HG03521 (cell line): ENCODE data around the gene SETD1B.

ENCODE experiments used
- ATAC-seq: cut with Tn5 transposase; IDR thresholded peaks from one replicate; pipeline ENCODE4 v1.9.1; 2021; ENCODE audit warnings: mild to moderate bottlenecking, moderate library complexity; ENCODE audit not compliant: unreplicated experiment

SETD1B gene

DNA sequence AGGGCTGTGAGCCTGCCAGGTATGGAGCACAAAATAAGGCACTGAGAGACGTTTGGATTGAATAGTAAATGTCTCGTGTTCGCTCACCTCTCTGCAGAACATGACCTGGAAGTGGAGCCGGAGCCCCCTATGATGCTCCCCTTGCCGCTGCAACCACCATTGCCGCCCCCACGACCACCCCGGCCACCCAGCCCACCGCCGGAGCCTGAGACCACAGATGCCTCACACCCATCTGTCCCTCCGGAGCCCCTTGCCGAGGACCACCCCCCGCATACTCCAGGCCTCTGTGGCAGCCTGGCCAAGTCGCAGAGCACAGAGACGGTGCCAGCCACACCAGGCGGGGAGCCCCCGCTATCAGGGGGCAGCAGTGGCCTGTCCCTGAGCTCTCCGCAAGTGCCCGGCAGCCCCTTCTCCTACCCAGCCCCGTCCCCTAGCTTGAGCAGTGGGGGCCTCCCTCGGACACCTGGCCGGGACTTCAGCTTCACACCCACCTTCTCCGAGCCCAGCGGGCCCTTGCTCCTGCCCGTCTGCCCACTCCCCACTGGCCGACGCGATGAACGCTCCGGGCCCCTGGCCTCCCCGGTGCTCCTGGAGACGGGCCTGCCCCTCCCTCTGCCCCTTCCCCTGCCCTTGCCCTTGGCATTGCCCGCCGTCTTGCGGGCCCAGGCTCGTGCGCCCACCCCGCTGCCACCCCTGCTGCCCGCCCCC lies 18.7 kb downstream of the SETD1B start:
- ATAC-seq, result no peak

DNA sequence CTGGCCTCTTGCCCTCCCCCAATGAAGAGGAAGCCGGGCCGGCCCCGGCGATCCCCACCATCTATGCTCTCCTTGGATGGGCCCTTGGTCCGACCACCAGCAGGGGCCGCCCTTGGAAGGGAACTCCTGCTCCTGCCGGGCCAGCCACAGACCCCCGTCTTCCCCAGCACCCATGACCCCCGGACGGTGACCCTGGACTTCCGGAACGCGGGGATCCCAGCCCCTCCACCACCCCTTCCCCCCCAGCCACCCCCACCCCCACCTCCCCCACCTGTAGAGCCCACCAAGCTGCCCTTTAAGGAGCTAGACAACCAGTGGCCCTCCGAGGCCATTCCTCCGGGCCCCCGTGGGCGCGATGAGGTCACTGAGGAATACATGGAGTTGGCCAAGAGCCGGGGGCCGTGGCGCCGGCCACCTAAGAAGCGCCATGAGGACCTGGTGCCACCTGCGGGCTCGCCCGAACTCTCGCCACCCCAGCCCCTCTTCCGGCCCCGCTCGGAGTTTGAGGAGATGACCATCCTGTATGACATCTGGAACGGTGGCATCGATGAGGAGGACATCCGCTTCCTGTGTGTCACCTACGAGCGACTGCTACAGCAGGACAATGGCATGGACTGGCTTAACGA lies 19.4 kb downstream of the SETD1B start:
- ATAC-seq, result no peak

DNA sequence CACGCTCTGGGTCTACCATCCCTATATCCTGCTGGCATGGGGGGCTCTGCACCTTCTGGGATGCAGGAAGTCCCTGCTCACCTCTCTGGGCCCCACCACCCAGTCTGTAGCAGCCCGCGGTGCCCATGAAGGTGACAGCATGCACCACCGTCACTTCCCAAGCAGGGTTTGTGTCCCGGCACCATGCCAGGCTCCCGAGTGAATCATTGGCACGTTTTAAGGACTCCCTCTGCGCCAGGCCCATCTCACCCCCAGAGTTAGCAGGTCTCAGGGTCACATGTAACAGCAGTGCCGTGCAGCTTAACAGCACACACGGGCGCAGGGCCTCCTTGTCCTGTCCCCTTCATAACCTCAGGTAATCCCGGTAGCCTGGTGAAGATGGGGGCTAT lies 19.9 kb downstream of the SETD1B start:
- ATAC-seq, result no peak

DNA sequence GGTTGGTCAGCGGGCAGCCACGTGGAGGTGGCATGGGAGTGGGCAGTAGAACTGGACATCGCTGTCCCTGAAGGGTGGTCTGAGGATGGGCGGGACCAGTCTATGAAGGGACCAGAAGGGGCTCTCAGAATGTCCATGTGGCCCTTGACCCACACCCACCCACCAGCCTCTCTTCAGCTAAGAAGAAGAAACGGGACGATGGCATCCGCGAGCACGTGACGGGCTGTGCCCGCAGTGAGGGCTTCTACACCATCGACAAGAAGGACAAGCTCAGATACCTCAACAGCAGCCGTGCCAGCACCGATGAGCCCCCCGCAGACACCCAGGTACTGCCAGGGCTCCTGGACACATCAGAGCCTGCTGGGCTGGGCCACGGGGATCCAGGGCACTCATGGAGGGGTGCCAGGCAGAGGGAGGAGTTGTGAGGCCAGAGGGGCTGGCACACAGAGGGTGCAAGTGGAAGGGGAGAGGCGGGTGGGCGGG lies 21.3 kb downstream of the SETD1B start:
- ATAC-seq, result no peak

DNA sequence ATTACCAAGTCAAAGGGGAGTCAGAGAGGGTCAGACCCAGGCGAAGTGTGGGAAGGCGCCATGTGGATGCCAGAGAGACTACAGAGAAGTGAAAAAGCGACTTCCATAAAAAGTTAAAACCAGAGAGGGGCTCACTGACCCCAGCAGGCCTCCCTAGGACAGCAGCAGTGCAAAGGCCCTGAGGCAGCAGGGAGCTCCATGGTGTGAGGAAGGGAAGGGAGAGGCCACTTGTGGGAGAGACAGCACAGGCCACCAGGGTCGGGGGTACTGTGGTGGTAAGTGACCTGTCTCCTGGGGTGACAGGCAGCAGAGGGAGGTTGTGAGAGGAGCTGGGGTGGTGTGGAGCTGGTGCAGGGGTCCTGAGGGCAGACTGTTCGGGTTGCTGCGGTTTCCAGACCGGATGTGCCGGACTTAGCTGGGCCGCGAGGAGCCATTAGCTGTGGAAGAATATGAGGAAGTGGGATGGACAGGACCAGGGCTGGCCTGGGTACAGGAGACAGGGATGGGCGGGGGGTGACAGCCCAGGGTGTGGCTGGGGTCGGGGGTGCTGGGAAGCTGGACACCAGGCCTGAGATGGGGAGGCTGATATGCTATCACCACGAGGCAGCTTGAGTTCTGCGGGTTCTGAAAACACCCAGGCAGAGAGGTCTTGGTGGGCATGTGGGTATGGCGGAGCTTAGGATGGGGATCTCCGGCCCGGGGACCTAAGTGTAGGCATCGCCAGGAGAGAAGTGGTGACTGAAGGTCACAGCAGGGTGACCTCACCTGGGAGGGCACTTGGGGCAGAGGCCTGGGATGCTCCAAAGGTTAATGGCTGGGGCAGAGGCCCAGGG lies 22.7 kb downstream of the SETD1B start:
- no peak for ATAC-seq

DNA sequence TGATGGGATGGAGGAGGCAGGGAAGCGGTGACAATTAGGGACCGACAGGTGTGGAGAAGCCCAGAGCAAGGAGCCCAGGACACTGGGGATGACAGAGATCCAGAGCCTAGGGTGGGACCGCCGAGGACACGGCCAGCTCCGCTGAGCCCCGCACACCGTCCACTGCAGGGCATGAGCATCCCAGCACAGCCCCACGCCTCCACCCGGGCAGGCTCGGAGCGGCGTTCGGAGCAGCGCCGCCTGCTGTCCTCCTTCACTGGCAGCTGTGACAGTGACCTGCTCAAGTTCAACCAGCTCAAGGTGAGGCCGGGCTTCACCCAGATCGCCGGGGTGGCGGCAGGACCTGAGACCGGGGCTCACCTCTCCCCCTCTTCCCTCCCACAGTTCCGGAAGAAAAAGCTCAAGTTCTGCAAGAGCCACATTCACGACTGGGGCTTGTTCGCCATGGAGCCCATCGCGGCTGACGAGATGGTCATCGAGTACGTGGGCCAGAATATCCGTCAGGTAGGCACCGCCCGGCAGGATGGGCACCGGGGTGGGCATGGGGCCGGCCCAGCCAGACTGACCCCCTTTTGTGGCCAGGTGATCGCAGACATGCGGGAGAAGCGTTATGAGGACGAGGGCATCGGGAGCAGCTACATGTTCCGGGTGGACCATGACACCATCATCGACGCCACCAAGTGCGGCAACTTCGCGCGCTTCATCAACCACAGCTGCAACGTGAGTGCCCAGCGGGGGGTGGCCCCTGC lies 23.7 kb downstream of the SETD1B start:
- ATAC-seq, result no peak

DNA sequence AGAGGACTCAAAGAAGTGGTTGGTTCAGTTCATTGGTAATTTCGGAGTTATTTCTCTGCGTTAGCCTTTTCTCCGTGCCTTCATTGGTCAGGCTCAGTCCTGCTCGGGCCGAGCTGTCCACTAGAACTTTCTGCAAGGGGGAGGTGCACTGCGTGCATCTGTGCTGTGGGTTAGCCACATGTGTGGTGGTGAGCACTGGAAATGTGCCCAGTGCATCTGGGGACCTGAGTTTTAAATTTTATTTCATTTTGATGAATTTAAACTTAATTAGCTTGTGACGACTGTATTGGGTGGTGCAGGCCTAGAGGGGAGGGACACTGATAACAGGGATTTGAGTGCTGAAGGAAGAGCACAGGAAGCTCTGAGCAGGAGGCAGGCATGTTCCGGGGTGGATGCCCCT lies 24.5 kb downstream of the SETD1B start:
- ATAC-seq, result no peak

DNA sequence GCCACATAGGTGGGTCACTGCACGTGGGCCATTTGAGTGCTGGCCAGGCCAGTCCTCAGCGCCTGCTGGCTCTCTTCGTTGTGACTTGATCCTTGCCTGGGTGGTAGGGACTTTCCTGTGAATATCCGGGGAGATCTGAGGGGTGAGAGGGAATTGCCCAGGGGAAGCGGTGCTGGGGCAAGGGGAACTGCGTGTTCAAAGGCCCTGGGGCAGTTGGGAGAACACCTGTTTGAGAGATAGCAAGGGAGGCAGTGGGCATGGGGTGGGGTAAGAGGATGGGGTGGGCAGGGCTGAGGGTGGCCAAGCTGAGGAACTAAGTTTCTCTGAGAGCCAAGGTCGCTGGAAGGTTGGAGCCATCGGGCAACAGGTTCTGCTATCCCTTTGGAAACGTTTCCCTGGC lies 25.0 kb downstream of the SETD1B start:
- no peak for ATAC-seq

DNA sequence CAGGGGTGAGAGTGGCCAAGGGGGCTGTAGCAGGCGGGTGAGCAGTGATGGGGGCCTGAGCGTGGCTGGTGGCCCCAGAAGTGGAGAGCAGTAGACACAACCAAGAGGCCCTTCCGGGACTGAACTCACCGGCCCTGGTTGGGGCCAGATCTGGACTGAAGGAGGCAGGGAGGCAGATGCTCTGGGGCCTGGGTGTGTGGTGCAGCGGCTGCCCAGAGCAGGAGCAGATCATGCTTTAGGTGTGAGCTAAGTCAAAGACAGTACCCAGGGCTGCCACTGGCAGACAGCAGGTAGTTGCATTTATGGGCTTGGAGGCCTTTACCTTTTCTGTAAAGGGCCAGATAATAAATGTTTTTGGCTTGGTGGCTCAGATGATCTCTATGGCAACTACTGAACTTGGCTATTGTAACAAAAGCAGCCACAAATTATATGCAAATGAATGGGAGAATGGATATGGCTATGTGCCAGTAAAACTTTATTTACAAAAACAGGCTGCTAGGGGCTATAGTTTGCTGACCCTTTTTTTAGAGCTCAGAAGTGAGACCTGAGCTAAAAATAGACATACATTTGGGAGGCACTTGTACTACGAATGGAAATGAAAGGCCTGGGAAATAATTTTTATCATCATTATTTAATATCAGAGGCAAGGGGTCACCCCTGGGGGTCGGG lies 25.6 kb downstream of the SETD1B start:
- no peak for ATAC-seq

DNA sequence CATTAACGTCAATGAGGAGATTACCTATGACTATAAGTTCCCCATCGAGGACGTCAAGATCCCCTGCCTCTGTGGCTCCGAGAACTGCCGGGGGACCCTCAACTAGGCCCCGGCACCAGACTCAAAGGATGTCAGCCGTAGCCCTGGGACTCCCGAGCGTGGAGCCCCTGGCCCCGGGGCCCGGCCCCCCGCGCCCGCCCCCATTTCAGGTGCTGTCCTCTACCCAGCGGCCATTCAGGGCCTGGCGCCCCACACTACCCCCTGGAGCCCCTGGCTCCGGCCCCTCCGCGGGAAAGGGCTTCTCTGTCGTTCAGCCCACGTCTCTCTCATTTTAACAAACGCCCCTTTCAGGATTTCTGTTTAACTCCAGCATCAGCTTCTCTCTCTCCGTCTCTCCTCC lies 26.3 kb downstream of the SETD1B start:
- ATAC-seq, result no peak

DNA sequence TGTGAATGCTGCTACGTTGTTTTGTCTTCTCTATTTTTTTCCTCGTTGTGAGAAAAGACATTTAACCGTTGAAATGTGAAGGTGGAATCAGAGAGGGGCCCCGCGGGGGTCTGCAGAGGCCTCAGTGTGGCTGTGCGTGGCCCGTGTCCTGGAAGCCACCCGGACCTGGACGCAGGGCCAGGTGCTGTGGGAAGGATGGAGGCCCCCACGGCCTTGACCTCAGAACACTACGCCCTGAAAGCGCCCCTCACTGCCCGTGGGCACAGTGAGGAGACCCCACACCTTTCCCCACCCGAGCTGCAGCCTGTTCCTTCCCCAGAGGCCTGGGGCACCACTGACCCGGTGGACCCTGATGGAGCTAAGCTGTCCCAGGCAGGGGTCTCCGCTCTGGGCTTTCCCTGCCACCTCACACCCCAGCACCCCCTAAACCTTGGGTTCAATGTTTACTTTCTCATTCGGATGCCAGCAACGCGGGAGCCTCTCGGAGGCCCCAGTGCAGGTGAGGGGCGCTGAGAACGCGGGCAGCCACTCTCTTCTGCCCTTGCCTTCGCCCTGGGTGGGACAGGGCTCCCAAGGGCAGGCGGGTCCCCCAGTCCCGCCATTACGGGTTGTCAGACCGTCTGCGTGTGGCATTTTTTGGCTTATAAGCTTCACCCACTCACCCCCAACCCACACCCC lies 26.9 kb downstream of the SETD1B start:
- no peak for ATAC-seq

DNA sequence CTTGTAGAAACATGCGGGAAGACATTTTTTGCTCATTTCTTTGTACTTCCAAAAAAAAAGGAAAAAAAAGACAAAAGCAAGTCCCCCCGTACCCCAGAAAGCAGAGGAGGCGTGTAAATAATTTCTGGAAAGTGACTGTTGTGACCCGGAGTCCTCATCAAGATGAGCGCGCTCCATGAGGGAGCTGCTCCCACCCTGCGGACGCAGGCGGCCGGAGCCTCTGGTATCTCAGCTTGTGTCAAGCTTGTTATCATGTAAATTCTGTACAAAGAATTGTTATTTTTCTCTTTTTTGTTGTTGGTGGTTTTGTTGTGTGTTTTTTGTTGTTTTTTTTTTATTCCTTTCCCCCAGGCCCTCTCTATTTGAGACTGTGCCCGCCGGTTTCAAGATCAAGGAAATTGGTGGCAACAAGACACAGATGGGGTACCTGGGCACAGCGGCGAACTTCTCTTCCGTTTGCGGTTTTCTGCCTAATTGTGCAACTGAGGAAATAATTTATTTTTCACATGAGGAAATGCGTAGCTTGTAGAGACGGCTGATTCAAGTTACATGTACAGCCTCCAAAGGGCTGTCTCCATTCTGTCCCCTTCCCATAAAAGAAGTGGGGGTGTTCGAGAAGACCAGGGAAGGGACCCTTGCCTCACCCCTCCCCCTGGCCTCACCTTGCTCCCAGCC lies 27.9 kb downstream of the SETD1B start:
- ATAC-seq, result no peak

DNA sequence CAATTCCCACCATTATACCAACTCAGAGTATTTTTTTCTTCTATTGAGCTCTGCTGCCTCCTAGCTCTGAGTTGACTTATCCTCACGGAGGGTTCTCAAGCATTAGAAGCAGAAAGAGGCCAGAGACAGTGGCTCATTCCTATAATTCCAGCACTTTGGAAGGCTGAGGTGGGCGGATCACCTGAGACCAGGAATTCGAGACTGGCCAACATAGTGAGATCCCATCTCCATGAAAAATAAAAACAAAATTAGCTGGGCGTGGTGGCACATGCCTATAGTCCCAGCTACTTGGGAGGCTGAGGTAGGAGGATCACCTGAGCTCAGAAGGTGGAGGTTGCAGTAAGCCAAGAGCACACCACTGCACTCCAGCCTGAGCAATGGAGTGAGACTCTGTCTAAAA lies 33.9 kb downstream of the SETD1B start:
- no peak for ATAC-seq

DNA sequence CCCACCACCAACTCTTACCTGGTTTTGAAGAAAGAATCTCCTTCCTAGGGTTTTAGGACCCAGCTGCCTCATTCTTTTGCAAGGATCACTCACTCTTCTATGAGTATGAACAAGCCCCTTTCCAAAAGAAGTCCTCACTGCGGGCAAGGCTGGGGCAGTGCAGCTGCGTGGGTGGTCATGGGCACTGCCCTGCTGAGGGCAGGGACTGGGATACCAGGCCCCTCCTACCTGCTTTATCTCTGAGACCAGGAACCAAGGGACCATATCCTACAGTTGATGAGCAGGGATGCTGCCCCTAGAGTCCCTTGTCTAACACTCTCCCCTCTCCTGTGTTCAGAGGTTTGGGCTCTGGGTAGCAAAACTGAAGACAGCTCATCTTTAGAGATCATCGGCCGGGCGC lies 34.3 kb downstream of the SETD1B start:
- ATAC-seq, result no peak

DNA sequence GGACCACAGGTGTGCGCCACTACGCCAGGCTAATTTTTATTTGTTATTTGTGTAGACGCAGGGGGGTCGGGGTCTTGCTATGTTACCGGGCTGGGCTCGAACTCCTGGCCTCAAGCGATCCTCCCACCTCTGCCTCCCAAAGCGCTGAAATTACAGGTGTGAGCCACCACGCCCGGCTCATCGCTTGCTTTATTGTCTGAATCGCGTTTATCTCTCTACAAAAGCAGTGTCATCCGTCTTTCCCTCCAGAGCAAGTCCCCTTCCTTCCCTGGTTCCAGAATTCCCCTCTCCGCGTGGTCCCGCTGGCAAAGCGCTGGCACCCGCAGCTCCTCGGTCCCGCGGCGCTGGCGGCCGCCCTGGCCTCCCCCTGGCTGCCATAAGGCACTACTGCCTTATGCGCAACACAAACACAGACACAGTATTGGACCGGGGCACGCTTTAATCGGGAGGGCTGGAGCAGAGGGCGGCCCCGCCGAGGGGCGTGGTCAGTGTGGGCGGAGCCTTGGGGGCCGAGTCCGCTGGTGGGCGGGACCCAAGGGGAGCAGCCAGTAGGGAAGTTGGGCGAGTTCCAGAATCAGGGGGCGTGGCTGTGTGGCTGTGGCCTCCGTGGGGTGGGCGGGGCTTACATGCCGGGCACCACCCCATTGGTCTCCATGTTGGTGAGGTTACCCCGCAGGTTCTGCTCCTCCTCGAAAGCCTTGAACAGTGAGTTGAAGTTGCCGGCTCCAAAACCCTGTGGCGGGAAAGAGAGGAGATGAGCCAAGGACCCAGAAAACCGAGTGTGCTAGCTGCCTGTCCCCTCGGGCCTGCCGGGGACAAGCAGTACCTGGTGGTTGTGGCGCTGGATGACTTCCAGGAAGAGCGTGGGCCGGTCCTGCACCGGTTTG lies 35.5 kb downstream of the SETD1B start:
- ATAC-seq, result peak; percentile 87

DNA sequence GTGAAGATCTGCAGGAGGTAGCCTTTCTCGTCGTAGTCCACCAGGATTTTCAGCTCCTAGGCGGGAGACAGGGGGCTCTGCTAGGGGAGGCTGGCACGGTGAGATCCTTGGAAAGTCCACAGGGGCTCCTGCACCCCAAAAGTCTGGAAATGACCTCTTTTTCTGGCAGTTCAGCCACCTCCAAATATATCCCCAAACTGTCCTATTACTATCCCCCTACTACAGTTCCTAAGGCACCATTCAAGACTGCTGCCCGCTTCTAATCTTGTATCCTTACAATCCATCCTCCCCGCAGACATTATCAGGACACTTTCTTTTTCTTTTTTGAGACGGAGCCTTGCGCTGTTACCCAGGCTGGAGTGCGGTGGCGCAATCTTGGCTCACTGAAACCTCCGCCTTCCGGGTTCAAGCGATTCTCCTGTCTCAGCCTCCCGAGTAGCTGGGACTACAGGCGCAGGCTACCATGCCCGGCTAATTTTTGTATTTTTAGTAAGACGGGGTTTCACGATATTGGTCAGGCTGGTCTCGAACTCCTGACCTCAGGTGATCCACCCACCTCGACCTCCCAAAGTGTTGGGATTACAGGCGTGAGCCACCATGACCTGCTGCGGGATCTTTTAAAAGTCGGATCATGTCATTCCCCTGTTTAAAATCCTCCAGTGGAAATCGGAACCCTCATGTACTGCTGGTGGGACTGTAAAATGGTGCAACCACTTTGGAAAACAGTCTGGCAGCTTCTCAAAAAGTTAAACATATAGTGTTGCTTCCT lies 36.4 kb downstream of the SETD1B start:
- ATAC-seq, result no peak

DNA sequence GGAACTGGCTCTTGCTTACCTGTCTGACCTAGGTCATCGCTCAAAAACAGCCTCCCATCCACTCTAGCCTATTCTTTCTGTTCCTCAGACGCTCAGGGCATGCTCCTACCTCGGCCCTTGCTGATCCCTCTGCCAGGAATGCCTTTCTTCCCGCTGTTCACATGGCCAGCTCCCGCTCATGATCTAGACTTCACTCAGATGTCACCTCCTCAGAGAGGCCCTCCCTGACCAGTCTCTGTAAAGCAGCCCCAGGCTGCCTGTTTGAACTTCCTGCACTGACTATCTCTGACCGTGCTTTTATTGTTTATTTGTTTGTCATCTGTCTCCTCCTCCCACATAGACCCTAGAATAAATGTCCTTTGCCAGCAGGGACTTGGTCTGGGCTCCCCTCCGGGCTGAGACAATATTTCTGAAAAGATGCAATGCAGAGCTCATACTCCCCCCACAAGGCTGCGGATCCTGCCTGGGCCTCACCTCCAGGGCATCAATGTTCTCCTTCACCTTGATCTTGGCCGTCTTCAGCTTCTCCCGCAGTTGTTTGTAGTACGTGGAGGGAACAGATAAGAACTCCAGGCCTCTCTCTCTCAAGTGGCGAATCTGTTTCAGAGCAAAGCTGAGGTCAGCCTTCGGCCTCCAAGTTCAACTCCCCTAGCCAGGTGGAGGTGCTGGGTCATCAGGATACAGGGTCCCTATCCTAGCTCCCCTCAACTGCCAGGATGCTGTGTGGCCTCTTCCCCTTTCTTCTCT lies 39.6 kb downstream of the SETD1B start:
- ATAC-seq, result no peak
